ENCODE measurements around the gene COX6A2.

The COX6A2 gene

DNA sequence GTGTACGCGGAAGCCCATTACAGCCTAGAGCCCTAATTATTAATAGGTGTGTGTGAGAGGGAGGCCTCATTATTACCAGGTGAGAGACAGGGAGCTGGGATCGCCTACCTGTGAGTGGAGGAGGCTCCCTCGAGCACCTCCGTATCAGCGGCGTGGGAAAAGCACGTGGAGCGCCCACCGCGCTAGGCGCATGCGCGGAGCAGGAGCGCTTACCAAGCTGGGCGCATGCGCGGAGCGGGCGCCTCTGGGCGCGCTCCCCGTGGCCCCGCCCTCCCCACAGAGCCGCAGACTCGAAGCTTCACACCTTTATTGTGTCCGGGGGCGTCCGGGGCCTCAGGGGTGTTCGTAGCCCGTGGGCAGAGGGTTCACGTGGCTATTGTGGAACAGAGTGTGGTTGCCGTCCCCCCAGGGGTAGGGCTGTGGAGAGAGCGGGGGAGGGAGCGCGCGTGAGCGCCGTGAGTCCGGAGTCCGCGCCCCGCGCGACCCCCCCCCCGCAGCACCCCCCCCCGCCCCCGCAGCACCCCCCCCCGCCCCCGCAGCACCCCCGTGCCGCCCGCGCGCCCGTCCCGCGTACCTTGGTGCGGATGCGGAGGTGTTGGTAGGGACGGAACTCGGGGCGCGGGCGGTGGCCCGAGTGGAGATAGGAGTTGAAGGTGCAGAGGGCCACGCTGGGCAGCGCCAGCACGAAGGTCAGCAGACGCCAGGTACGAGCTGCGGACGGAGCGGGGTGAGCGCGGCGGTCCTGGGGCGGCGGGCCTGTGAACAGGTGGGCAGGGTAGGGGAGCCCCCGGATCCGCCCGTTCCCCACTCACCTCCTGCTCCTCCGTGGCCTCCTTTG, 500 bp downstream of the COX6A2 start:
- Histone ChIP-seq H3K4me2 (ENCODE audit: low read length) (no peak overlapping the region), H4K8ac (ENCODE audit: low read depth, low read length) (no peak overlapping the region), H3K56ac (ENCODE audit: low read length) (no peak overlapping the region), H3K79me1 (ENCODE audit: low read length) (no peaks in the 10 kb centered on the region), H3K27ac (ENCODE audit: low read depth, low read length) (no peak overlapping the region), H2BK5ac (ENCODE audit: low read length) (no peak overlapping the region), H3K4me3 (ENCODE audit: low read length) (no peak overlapping the region), H3K79me2 (ENCODE audit: control insufficient read depth, insufficient read depth, low read length) (no peaks in the 10 kb centered on the region), H3K18ac (ENCODE audit: low read length) (no peak overlapping the region), H3K9ac (ENCODE audit: low read length) (no peak overlapping the region), H3K36me3 (ENCODE audit: control insufficient read depth, insufficient read depth, low read length) (no peaks in the 10 kb centered on the region), H2AK5ac (ENCODE audit: low read length) (no peak overlapping the region), H3K4me1 (ENCODE audit: control insufficient read depth, low read depth, low read length) (no peaks in the 10 kb centered on the region), H3K23ac (ENCODE audit: low read length) (no peak overlapping the region), H3K4ac (ENCODE audit: low read depth, low read length) (peak overlapping the region; percentile 1), H4K5ac (ENCODE audit: low read length) (no peak overlapping the region), H2BK120ac (ENCODE audit: low read depth, low read length) (no peak overlapping the region), H3K27me3 (ENCODE audit: insufficient read depth, low read length, poor library complexity) (peaks cover 5% of the 10 kb centered on the region), H2BK15ac (replicated peaks; ENCODE audit: low read depth) (no peak overlapping the region)
- no peak for DNase-seq
- WGBS (ENCODE audit: extremely low coverage, insufficient coverage, low lambda C conversion rate): no CpG with 5 or more reads among the region's 83 CpGs

DNA sequence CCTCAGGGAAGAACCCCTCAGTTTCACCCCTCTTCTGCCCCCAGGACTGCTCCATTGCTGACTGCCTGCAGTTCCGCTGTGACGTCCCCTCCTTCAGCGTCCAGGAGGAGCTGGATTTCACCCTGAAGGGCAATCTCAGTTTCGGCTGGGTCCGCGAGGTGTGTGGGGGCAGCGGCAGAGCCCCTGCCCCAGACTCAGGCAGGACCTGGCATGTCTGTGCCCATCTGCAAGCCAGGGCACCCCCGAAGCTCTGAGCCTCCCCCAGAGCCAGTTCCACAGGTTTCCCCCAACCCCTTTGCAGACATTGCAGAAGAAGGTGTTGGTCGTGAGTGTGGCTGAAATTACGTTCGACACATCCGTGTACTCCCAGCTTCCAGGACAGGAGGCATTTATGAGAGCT, 4.4 kb downstream of the COX6A2 start:
- no peak overlapping the region for H3K4me3 ChIP-seq (ENCODE audit: low read length)
- H3K18ac ChIP-seq (ENCODE audit: low read length): no peak overlapping the region
- DNase-seq: no peak
- H3K4ac ChIP-seq (ENCODE audit: low read depth, low read length): no peak overlapping the region
- no CpG with 5 or more reads among the region's 12 CpGs for WGBS (ENCODE audit: extremely low coverage, insufficient coverage, low lambda C conversion rate)
- H3K27ac ChIP-seq (ENCODE audit: low read depth, low read length): no peak overlapping the region
- H2BK5ac ChIP-seq (ENCODE audit: low read length): no peak overlapping the region
- H3K27me3 ChIP-seq (ENCODE audit: insufficient read depth, low read length, poor library complexity): peaks cover 5% of the 10 kb centered on the region
- H4K8ac ChIP-seq (ENCODE audit: low read depth, low read length): no peak overlapping the region
- no peaks in the 10 kb centered on the region for H3K79me2 ChIP-seq (ENCODE audit: control insufficient read depth, insufficient read depth, low read length)
- no peak overlapping the region for H2AK5ac ChIP-seq (ENCODE audit: low read length)
- no peaks in the 10 kb centered on the region for H3K4me1 ChIP-seq (ENCODE audit: control insufficient read depth, low read depth, low read length)
- no peak overlapping the region for H3K23ac ChIP-seq (ENCODE audit: low read length)
- H4K5ac ChIP-seq (ENCODE audit: low read length): no peak overlapping the region
- no peak overlapping the region for H3K4me2 ChIP-seq (ENCODE audit: low read length)
- H3K9ac ChIP-seq (ENCODE audit: low read length): no peak overlapping the region
- H2BK15ac ChIP-seq (replicated peaks; ENCODE audit: low read depth): no peak overlapping the region
- no peak overlapping the region for H2BK120ac ChIP-seq (ENCODE audit: low read depth, low read length)
- H3K36me3 ChIP-seq (ENCODE audit: control insufficient read depth, insufficient read depth, low read length): no peaks in the 10 kb centered on the region
- H3K79me1 ChIP-seq (ENCODE audit: low read length): no peaks in the 10 kb centered on the region
- no peak overlapping the region for H3K56ac ChIP-seq (ENCODE audit: low read length)

DNA sequence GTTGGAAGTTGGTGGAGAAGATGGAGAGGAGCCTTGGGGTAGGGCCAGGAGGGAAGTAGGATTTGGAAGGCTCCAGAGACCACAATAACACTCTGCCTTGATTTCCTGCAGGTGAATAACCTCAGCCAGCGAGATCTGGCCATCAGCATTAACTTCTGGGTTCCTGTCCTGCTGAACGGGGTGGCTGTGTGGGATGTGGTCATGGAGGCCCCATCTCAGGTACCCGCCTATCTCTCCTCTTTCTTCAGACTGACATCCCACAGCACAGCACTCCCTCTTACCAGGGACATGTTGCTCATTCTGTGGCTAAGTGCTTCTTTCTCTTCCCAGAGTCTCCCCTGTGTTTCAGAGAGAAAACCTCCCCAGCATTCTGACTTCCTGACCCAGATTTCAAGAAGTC, 4.9 kb downstream of the COX6A2 start:
- Histone ChIP-seq H3K36me3 (ENCODE audit: control insufficient read depth, insufficient read depth, low read length) (no peaks in the 10 kb centered on the region), H2BK5ac (ENCODE audit: low read length) (no peak overlapping the region), H3K4me3 (ENCODE audit: low read length) (no peak overlapping the region), H3K79me2 (ENCODE audit: control insufficient read depth, insufficient read depth, low read length) (no peaks in the 10 kb centered on the region), H3K9ac (ENCODE audit: low read length) (no peak overlapping the region), H4K8ac (ENCODE audit: low read depth, low read length) (no peak overlapping the region), H2BK120ac (ENCODE audit: low read depth, low read length) (no peak overlapping the region), H3K27me3 (ENCODE audit: insufficient read depth, low read length, poor library complexity) (peaks cover 3% of the 10 kb centered on the region), H3K4ac (ENCODE audit: low read depth, low read length) (no peak overlapping the region), H4K5ac (ENCODE audit: low read length) (no peak overlapping the region), H3K79me1 (ENCODE audit: low read length) (no peaks in the 10 kb centered on the region), H3K56ac (ENCODE audit: low read length) (no peak overlapping the region), H2AK5ac (ENCODE audit: low read length) (no peak overlapping the region), H3K23ac (ENCODE audit: low read length) (no peak overlapping the region), H3K27ac (ENCODE audit: low read depth, low read length) (no peak overlapping the region), H3K4me1 (ENCODE audit: control insufficient read depth, low read depth, low read length) (no peaks in the 10 kb centered on the region), H2BK15ac (replicated peaks; ENCODE audit: low read depth) (no peak overlapping the region), H3K18ac (ENCODE audit: low read length) (no peak overlapping the region), H3K4me2 (ENCODE audit: low read length) (no peak overlapping the region)
- WGBS (ENCODE audit: extremely low coverage, insufficient coverage, low lambda C conversion rate): no CpG with 5 or more reads among the region's 3 CpGs
- DNase-seq: no peak

DNA sequence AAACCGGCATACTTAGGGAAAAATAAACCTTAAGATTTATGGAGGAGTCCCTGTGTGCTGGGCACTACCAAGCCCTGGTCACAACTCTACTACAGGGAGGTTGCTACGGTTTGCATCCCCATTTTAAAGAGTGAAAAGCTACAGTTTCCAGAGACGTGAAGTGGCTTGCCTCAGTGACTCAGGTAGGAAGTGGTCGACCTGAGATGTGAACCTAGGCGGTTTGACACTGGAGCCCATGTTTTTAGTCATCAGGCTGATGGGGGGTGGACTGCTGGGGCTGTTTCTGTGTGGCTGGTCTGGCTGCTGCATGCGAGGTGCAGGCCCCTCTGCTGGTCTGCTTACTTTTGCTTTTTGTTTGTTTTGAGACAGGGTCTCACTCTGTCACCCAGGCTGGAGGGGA, 6.6 kb downstream of the COX6A2 start:
- H3K4me2 ChIP-seq (ENCODE audit: low read length): no peak overlapping the region
- no peak overlapping the region for H3K56ac ChIP-seq (ENCODE audit: low read length)
- no peaks in the 10 kb centered on the region for H3K4me1 ChIP-seq (ENCODE audit: control insufficient read depth, low read depth, low read length)
- no peaks in the 10 kb centered on the region for H3K79me2 ChIP-seq (ENCODE audit: control insufficient read depth, insufficient read depth, low read length)
- H4K5ac ChIP-seq (ENCODE audit: low read length): no peak overlapping the region
- H2BK120ac ChIP-seq (ENCODE audit: low read depth, low read length): no peak overlapping the region
- H3K4me3 ChIP-seq (ENCODE audit: low read length): no peak overlapping the region
- no peaks in the 10 kb centered on the region for H3K36me3 ChIP-seq (ENCODE audit: control insufficient read depth, insufficient read depth, low read length)
- H2BK5ac ChIP-seq (ENCODE audit: low read length): no peak overlapping the region
- H4K8ac ChIP-seq (ENCODE audit: low read depth, low read length): no peak overlapping the region
- H2BK15ac ChIP-seq (replicated peaks; ENCODE audit: low read depth): no peak overlapping the region
- no peak overlapping the region for H3K4ac ChIP-seq (ENCODE audit: low read depth, low read length)
- DNase-seq: no peak
- H2AK5ac ChIP-seq (ENCODE audit: low read length): no peak overlapping the region
- no CpG with 5 or more reads among the region's 6 CpGs for WGBS (ENCODE audit: extremely low coverage, insufficient coverage, low lambda C conversion rate)
- no peaks in the 10 kb centered on the region for H3K79me1 ChIP-seq (ENCODE audit: low read length)
- H3K9ac ChIP-seq (ENCODE audit: low read length): no peak overlapping the region
- H3K18ac ChIP-seq (ENCODE audit: low read length): no peak overlapping the region
- H3K23ac ChIP-seq (ENCODE audit: low read length): no peak overlapping the region
- no peak overlapping the region for H3K27ac ChIP-seq (ENCODE audit: low read depth, low read length)
- H3K27me3 ChIP-seq (ENCODE audit: insufficient read depth, low read length, poor library complexity): no peaks in the 10 kb centered on the region

DNA sequence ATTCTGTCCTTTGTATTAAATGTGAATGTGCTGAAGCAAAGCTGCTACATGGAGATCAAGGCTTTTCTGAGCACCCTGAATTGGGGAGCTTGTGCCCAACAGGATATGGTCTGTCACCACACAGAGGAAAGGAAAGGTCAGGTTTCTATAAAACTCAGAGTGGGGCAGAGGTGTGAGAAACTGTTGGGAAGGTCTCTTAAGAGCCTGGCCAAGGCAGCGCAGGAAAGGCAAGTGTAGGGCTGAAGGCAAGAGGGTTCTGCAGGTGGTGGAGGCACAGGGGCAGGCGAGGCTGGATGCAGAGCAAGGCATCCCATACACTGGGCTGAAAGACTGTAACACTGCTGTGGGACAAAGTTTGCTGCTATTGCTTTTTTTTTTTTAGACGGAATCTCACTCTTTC, 8.1 kb downstream of the COX6A2 start:
- Histone ChIP-seq H3K79me1 (ENCODE audit: low read length) (no peaks in the 10 kb centered on the region), H2BK5ac (ENCODE audit: low read length) (no peak overlapping the region), H2BK15ac (replicated peaks; ENCODE audit: low read depth) (no peak overlapping the region), H3K56ac (ENCODE audit: low read length) (no peak overlapping the region), H2BK120ac (ENCODE audit: low read depth, low read length) (no peak overlapping the region), H3K23ac (ENCODE audit: low read length) (no peak overlapping the region), H3K9ac (ENCODE audit: low read length) (no peak overlapping the region), H3K4me1 (ENCODE audit: control insufficient read depth, low read depth, low read length) (no peaks in the 10 kb centered on the region), H3K4ac (ENCODE audit: low read depth, low read length) (no peak overlapping the region), H4K8ac (ENCODE audit: low read depth, low read length) (no peak overlapping the region), H3K4me3 (ENCODE audit: low read length) (no peak overlapping the region), H3K4me2 (ENCODE audit: low read length) (no peak overlapping the region), H3K79me2 (ENCODE audit: control insufficient read depth, insufficient read depth, low read length) (no peaks in the 10 kb centered on the region), H3K27me3 (ENCODE audit: insufficient read depth, low read length, poor library complexity) (no peaks in the 10 kb centered on the region), H4K5ac (ENCODE audit: low read length) (no peak overlapping the region), H2AK5ac (ENCODE audit: low read length) (no peak overlapping the region), H3K18ac (ENCODE audit: low read length) (no peak overlapping the region), H3K27ac (ENCODE audit: low read depth, low read length) (no peak overlapping the region), H3K36me3 (ENCODE audit: control insufficient read depth, insufficient read depth, low read length) (no peaks in the 10 kb centered on the region)
- no CpG with 5 or more reads among the region's 3 CpGs for WGBS (ENCODE audit: extremely low coverage, insufficient coverage, low lambda C conversion rate)
- DNase-seq: no peak

DNA sequence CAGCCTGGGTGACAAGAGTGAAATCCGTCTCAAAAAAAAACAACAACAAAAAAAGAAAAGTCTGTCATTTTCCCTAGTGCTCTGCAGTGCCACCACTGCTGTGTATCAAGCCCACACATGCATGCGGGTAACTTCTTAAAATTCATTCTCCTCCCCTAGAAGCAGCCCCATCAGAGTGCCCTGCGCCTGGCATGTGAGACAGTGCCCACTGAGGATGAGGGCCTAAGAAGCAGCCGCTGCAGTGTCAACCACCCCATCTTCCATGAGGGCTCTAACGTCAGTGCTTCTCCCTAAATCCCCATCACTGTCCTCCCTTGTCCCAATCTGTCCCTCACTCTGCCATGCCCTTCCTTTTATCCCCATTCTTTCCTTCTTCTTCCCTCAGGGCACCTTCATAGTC, 10.2 kb downstream of the COX6A2 start:
- Histone ChIP-seq H3K4ac (ENCODE audit: low read depth, low read length) (no peak overlapping the region), H3K56ac (ENCODE audit: low read length) (no peak overlapping the region), H2AK5ac (ENCODE audit: low read length) (no peak overlapping the region), H3K23ac (ENCODE audit: low read length) (no peak overlapping the region), H3K4me1 (ENCODE audit: control insufficient read depth, low read depth, low read length) (no peaks in the 10 kb centered on the region), H3K27ac (ENCODE audit: low read depth, low read length) (no peak overlapping the region), H3K18ac (ENCODE audit: low read length) (no peak overlapping the region), H2BK120ac (ENCODE audit: low read depth, low read length) (no peak overlapping the region), H3K36me3 (ENCODE audit: control insufficient read depth, insufficient read depth, low read length) (no peaks in the 10 kb centered on the region), H3K4me2 (ENCODE audit: low read length) (no peak overlapping the region), H2BK15ac (replicated peaks; ENCODE audit: low read depth) (no peak overlapping the region), H3K9ac (ENCODE audit: low read length) (no peak overlapping the region), H3K79me2 (ENCODE audit: control insufficient read depth, insufficient read depth, low read length) (no peaks in the 10 kb centered on the region), H2BK5ac (ENCODE audit: low read length) (no peak overlapping the region), H3K4me3 (ENCODE audit: low read length) (no peak overlapping the region), H3K79me1 (ENCODE audit: low read length) (no peaks in the 10 kb centered on the region), H4K8ac (ENCODE audit: low read depth, low read length) (no peak overlapping the region), H4K5ac (ENCODE audit: low read length) (no peak overlapping the region), H3K27me3 (ENCODE audit: insufficient read depth, low read length, poor library complexity) (no peaks in the 10 kb centered on the region)
- DNase-seq: no peak
- no CpG with 5 or more reads among the region's 5 CpGs for WGBS (ENCODE audit: extremely low coverage, insufficient coverage, low lambda C conversion rate)
